OCI-LY7 (cell line): Measurements from ENCODE around the gene NTN4. TPM values are rescaled to one million over a fixed set of nuclear protein-coding genes. Genes with fewer than 3 reads are reported as not detected.
"Not testable (repeated sequence)": the region's sequence is repeated elsewhere in the genome, so short reads cannot be mapped to it uniquely, and the experiment has no call there.

ENCODE experiments used
- BruUV-seq: library from RNA; stranded (reverse); fragments of 400-500 nt; replicated peaks from 2 replicates; lab custom pipeline; 2021; lab: Mats Ljungman, UMichigan
- CTCF ChIA-PET: fragments of 300-600 bp; sonication (Branson Sonifier 250); formaldehyde crosslinking; loops from one replicate; lab custom pipeline; 2022; ENCODE audit warnings: antibody characterized with exemption; ENCODE audit not compliant: unreplicated experiment; lab: Charles Lee
- POLR2A ChIA-PET: fragments of 300-600 bp; sonication (Branson Sonifier 250); formaldehyde crosslinking; loops from one replicate; lab custom pipeline; 2022; ENCODE audit warnings: antibody characterized with exemption; lab: Charles Lee
- DNase-seq: peaks from one replicate; pipeline ENCODE4 v3.0.0-alpha.2; 2015; ENCODE audit warnings: low spot score
- H2AFZ ChIP-seq: fragments of 200-600 bp; sonication (generic), shearing (Covaris generic); 2 replicates; pipeline ENCODE4 v1.6.1; 2014; ENCODE audit warnings: mild to moderate bottlenecking, antibody characterized with exemption, low read length, moderate library complexity
- H3K27ac ChIP-seq: fragments of 200-600 bp; sonication (generic); 2 replicates; pipeline ENCODE4 v1.5.1; 2014; ENCODE audit warnings: mixed run types, low read depth, mild to moderate bottlenecking, moderate library complexity, low read length, inconsistent platforms; ENCODE audit not compliant: poor library complexity, severe bottlenecking
- H3K36me3 ChIP-seq: fragments of 200-600 bp; sonication (generic); 2 replicates; pipeline ENCODE4 v1.6.1; 2014; ENCODE audit warnings: mild to moderate bottlenecking, antibody characterized with exemption, low read length, moderate library complexity, mixed read lengths; ENCODE audit not compliant: insufficient read depth
- H3K4me1 ChIP-seq: fragments of 200-600 bp; sonication (generic); 2 replicates; pipeline ENCODE4 v1.5.1; 2014; ENCODE audit warnings: mild to moderate bottlenecking, low read length; ENCODE audit not compliant: insufficient read depth, poor library complexity, severe bottlenecking
- H3K4me2 ChIP-seq: fragments of 200-600 bp; sonication (generic); 2 replicates; pipeline ENCODE4 v1.6.1; 2014; ENCODE audit warnings: mild to moderate bottlenecking, low read length
- H3K4me3 ChIP-seq: fragments of 200-600 bp; sonication (generic); 2 replicates; pipeline ENCODE4 v1.5.1; 2014; ENCODE audit warnings: mild to moderate bottlenecking, low read depth, low read length; ENCODE audit not compliant: poor library complexity, severe bottlenecking
- H3K79me2 ChIP-seq: fragments of 200-600 bp; sonication (generic); 2 replicates; pipeline ENCODE4 v1.6.1; 2016; ENCODE audit warnings: low read depth, mild to moderate bottlenecking, low read length, moderate library complexity, mixed read lengths; ENCODE audit not compliant: insufficient read depth
- H3K9me2 ChIP-seq: fragments of 200-600 bp; sonication (generic); 2 replicates; pipeline ENCODE4 v1.6.1; 2016; ENCODE audit warnings: mild to moderate bottlenecking, low read length, mixed read lengths; ENCODE audit not compliant: insufficient read depth
- H3K9me3 ChIP-seq: fragments of 200-600 bp; sonication (generic); 2 replicates; pipeline ENCODE4 v1.6.1; 2014; ENCODE audit warnings: mild to moderate bottlenecking, mixed run types, low read length, mixed read lengths
- H4K20me1 ChIP-seq: fragments of 200-600 bp; sonication (generic); 2 replicates; pipeline ENCODE4 v1.6.1; 2014; ENCODE audit warnings: mild to moderate bottlenecking, antibody characterized with exemption, low read length, moderate library complexity, mixed read lengths; ENCODE audit not compliant: insufficient read depth
- EZH2phosphoT487 ChIP-seq: fragments of 200-600 bp; sonication (generic); IDR thresholded peaks from 2 replicates; pipeline ENCODE4 v1.6.1; 2018; ENCODE audit warnings: low read depth, borderline replicate concordance, mild to moderate bottlenecking, mixed run types, antibody characterized with exemption, low read length, moderate library complexity, mixed read lengths
- intact Hi-C: fragments of 100-400 bp; cut with micrococcal nuclease; formaldehyde crosslinking; loops from one replicate; pipeline ENCODE4 v1.10.0; 2022; ENCODE audit not compliant: unreplicated experiment
- total RNA-seq, 2 experiments: library from RNA; depleted of rRNA in 1 of 2; stranded (reverse); fragments of >200 nt in 1 of 2; shearing (Covaris generic) in 1 of 2; gene quantifications; 2 replicates each; pipeline ENCODE4 v1.2.3, GENCODE V29; 2014 to 2022
- TF ChIP-seq, protein P1 (sequence below): fragments of 200-600 bp; sonication (generic); conservative IDR thresholded peaks from 2 replicates; pipeline ENCODE4 v1.5.1; 2014; ENCODE audit warnings: mild to moderate bottlenecking, antibody characterized with exemption, low read length, moderate library complexity, mixed read lengths

The NTN4 gene
- total RNA-seq, 2 experiments from 2014 or later = not detected

DNA sequence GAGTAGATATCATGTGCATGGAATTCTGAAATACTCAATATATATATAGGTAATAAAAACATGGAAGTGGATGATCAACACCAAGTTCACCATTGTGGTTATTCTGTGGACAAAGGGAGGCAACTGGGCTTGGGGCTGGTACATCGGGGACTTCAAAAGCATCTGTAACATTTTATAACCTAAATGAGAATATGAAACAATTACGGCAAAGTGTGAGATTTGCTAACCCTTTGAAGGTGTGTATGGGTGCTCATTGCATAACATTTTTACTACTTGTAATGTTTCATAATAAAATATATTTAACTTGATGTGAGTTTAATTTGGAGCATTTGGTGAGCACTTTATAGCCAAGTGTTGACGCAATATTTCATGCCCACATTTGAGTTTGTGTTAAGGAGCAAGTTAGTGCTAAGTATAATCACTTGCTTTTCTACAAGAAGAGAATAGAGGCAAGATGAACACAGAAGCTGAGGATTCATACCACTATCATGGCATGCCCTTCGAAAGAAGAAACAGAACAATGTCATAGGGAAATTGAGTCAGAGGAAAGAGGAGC is 109.3 kb downstream of the NTN4 start:
- TF ChIP-seq EZH2phosphoT487 = no peak
- TF ChIP-seq, protein P1, sequence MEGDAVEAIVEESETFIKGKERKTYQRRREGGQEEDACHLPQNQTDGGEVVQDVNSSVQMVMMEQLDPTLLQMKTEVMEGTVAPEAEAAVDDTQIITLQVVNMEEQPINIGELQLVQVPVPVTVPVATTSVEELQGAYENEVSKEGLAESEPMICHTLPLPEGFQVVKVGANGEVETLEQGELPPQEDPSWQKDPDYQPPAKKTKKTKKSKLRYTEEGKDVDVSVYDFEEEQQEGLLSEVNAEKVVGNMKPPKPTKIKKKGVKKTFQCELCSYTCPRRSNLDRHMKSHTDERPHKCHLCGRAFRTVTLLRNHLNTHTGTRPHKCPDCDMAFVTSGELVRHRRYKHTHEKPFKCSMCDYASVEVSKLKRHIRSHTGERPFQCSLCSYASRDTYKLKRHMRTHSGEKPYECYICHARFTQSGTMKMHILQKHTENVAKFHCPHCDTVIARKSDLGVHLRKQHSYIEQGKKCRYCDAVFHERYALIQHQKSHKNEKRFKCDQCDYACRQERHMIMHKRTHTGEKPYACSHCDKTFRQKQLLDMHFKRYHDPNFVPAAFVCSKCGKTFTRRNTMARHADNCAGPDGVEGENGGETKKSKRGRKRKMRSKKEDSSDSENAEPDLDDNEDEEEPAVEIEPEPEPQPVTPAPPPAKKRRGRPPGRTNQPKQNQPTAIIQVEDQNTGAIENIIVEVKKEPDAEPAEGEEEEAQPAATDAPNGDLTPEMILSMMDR = no peak

DNA sequence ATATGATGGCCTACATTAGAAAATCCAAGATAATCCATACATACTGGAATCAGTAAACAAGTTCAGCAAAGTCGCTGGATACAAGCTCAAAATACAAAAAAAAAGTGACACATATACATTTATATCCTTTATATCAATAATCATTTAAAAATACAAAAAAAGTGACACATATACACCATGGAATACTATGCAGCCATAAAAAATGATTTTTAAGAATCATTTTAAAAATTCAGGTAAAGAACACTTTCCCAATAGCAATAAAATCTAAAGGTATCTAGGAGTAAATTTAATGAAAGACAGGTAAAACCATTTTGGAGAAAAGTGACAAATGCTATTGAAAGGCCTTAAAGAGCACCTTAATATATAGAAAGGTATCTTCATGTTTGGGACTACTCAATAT is 111.9 kb downstream of the NTN4 start:
- Histone ChIP-seq H3K27ac (no peak overlapping the region), H3K4me3 (no peak overlapping the region), H3K4me1 (no peaks in the 10 kb centered on the region), H3K4me2 (no peak overlapping the region), H4K20me1 (no peaks in the 10 kb centered on the region), H3K9me2 (no peaks in the 10 kb centered on the region), H3K36me3 (no peaks in the 10 kb centered on the region), H2AFZ (no peak overlapping the region), H3K9me3 (no peaks in the 10 kb centered on the region), H3K79me2 (no peaks in the 10 kb centered on the region)
- no TSS peak for BruUV-seq
- no peak for DNase-seq
- ChIA-PET CTCF (no interaction called here), POLR2A (interaction anchor here (1.2 kb wide), 1 partner anchor 12 kb away, joined by 3 read pairs; no protein-coding TSS in a partner anchor)
- intact Hi-C loops = no loop called here
- TF ChIP-seq, protein P1 = no peak
- TF ChIP-seq EZH2phosphoT487 = no peak

More for the DNA sequence above, 109.3 kb downstream of the NTN4 start:
- H3K27ac ChIP-seq = no peak overlapping the region
- no peaks in the 10 kb centered on the region for H3K9me3 ChIP-seq
- POLR2A ChIA-PET = interaction anchor here (0.6 to 1.1 kb wide), 4 partner anchors 10 to 29 kb away, joined by 3 to 5 read pairs (median 3); no protein-coding TSS in a partner anchor
- intact Hi-C loops = no loop called here
- DNase-seq = no peak
- BruUV-seq = no TSS peak
- no peaks in the 10 kb centered on the region for H3K9me2 ChIP-seq
- H2AFZ ChIP-seq = no peak overlapping the region
- H4K20me1 ChIP-seq = no peaks in the 10 kb centered on the region
- no peaks in the 10 kb centered on the region for H3K36me3 ChIP-seq
- CTCF ChIA-PET = no interaction called here
- H3K4me2 ChIP-seq = no peak overlapping the region
- no peak overlapping the region for H3K4me3 ChIP-seq
- no peaks in the 10 kb centered on the region for H3K79me2 ChIP-seq
- no peaks in the 10 kb centered on the region for H3K4me1 ChIP-seq

DNA sequence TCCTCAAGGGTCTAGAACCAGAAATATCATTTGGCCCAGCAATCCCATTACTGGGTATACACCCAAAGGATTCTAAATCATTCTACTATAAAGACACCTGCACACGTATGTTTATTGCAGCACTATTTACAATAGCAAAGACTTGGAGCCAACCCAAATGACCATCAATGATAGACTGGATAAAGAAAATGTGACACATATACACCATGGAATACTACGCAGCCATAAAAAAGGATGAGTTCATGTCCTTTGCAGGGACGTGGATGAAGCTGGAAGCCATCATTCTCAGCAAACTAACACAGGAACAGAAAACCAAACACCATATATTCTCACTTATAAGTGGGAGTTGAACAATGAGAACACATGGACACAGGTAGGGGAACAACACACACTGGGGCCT is 112.8 kb downstream of the NTN4 start:
- H3K79me2 ChIP-seq, CTCF ChIA-PET, H2AFZ ChIP-seq, BruUV-seq, DNase-seq, H3K4me2 ChIP-seq, H4K20me1 ChIP-seq, H3K4me1 ChIP-seq, intact Hi-C loops, H3K27ac ChIP-seq, H3K9me3 ChIP-seq, H3K4me3 ChIP-seq, H3K36me3 ChIP-seq, H3K9me2 ChIP-seq: not testable (repeated sequence)
- POLR2A ChIA-PET = interaction anchor here (0.7 kb wide), 1 partner anchor 19 kb away, joined by 4 read pairs; no protein-coding TSS in a partner anchor
